ENCODE results near the gene ABCG8. TPM values are rescaled to one million over a fixed set of nuclear protein-coding genes. Genes with fewer than 3 reads are reported as not detected.

ABCG8 gene
- total and polyA plus RNA-seq, 2 donors = 0.01 TPM; not detected in 1

DNA sequence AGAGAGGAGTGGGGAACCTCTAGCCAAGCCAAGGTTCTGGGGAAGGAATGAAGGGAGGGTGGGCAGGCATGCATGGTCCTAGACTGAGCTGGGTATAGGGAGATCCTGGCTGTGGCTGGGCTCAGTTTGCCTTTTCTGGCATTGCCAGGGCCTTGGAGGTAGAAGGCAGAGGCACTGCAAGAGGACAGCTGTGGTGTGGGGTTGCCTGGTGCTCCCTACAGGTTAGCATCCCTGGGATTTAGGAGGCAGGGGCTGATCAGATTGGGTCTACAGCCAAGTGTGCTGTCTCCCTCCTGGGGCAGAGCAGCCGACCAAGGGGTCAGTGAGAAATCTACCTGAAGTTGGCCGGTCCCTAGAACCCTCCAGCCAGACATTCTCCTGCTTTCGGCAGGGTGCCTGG is 15.9 kb downstream of the ABCG8 start:
- 86% methylated on average over 3 of the region's 3 CpGs for WGBS
- DNase-seq (ENCODE audit: extremely low spot score) = no peak
- Histone ChIP-seq H3K27ac (ENCODE audit: low read depth) (no peak overlapping the region), H3K4me1 (ENCODE audit: insufficient read depth) (no peaks in the 10 kb centered on the region), H3K4me3 (ENCODE audit: low read depth, low read length) (no peak overlapping the region), H3K36me3 (ENCODE audit: insufficient read depth) (no peaks in the 10 kb centered on the region)

DNA sequence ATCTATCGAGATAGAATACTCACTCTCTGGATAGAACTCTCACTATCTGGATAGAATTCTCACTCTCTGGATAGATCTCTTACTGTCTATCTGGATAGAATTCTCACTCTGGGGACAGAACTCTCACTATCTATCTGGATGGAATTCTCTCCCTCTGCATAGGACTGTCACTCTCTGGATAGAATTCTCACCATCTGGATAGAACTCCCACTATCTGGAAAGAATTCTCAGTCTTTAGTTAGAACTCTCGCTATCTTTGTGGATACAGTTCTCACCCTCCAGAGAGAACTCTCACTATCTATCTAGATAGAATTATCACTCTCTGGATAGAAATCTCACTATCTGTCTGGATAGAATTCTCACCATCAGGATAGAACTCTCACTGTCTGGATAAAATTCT is 16.5 kb downstream of the ABCG8 start:
- no peak overlapping the region for H3K27ac ChIP-seq (ENCODE audit: low read depth)
- DNase-seq (ENCODE audit: extremely low spot score) = no peak
- H3K36me3 ChIP-seq (ENCODE audit: insufficient read depth) = no peaks in the 10 kb centered on the region
- no peak overlapping the region for H3K4me3 ChIP-seq (ENCODE audit: low read depth, low read length)
- 82% methylated on average over 2 of the region's 2 CpGs for WGBS
- no peaks in the 10 kb centered on the region for H3K4me1 ChIP-seq (ENCODE audit: insufficient read depth)

DNA sequence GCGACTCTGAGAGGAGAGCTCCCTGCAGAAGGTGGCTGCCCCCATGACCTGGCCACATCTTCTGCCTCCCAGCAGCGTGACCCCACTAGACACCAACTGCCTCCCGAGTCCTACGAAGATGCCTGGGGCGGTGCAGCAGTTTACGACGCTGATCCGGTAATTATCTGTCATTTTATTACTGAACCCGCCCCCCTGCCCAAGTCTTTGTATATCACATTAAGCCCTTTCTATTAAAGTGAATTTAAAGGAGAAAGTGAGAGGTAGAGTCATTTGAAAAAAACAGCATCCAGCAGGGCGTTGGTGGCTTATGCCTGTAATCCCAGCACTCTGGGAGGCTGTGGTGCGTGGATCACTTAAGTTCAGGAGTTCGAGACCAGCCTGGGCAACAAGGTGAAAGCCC is 33.4 kb downstream of the ABCG8 start:
- Histone ChIP-seq H3K36me3 (ENCODE audit: insufficient read depth) (no peaks in the 10 kb centered on the region), H3K4me1 (ENCODE audit: insufficient read depth) (no peaks in the 10 kb centered on the region), H3K4me3 (ENCODE audit: low read depth, low read length) (no peak overlapping the region), H3K27ac (ENCODE audit: low read depth) (no peak overlapping the region)
- no peak for DNase-seq (ENCODE audit: extremely low spot score)
- 65% methylated on average over 12 of the region's 12 CpGs for WGBS

DNA sequence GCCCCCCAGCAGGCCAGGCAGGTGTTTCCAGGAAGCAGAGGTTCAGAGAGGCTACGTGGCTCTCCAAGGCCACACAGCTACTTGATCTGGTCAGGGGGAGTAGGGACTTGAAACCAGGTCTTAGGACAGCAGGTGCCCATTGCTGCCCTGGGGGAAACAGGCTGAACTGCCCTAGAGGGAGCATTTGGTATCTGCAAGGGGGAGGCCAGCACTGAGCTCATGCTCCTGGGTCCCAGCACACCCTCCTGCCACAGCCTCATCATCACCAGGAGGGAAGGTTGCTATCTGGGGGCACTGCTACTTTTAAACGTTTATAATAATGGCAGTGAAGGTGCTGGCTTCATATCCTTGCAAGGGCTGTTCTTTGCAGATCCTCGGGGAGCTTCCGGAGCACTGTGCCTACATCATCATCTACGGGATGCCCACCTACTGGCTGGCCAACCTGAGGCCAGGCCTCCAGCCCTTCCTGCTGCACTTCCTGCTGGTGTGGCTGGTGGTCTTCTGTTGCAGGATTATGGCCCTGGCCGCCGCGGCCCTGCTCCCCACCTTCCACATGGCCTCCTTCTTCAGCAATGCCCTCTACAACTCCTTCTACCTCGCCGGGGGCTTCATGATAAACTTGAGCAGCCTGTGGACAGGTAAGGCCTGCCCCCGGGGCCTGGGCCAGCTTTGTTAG is 36.1 kb downstream of the ABCG8 start:
- Histone ChIP-seq H3K36me3 (ENCODE audit: insufficient read depth) (no peaks in the 10 kb centered on the region), H3K4me3 (ENCODE audit: low read depth, low read length) (no peak overlapping the region), H3K4me1 (ENCODE audit: insufficient read depth) (no peaks in the 10 kb centered on the region), H3K27ac (ENCODE audit: low read depth) (no peak overlapping the region)
- 83% methylated on average over 11 of the region's 11 CpGs for WGBS
- no peak for DNase-seq (ENCODE audit: extremely low spot score)

DNA sequence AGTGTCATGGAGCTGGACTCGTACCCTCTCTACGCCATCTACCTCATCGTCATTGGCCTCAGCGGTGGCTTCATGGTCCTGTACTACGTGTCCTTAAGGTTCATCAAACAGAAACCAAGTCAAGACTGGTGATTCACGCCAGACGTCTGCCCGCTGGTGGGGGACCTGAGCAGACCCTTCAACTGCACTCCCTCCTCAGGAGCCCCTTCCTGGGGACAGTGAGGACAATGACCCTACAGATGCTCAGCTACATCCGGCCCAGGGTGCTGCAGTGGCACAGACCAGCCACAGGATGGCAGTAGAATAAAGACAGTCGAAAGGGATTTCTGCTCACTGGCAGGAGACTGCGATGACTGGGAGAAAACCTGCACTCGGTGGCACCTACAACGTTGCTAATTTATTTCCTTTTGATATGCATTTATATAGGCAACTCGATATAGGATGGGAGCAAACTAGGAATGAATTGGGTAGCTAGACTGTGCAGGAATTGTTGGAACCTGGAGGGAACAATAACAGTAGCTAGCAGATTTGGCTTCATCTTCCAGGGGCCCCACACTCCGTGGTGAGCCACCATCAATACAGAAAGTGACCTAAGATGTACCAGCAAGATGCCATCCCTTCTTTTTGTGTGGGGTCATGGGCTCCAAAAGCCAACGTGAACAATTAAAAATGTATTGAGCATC is 39.2 kb downstream of the ABCG8 start:
- 37% methylated on average over 16 of the region's 16 CpGs for WGBS
- no peaks in the 10 kb centered on the region for H3K4me1 ChIP-seq (ENCODE audit: insufficient read depth)

DNA sequence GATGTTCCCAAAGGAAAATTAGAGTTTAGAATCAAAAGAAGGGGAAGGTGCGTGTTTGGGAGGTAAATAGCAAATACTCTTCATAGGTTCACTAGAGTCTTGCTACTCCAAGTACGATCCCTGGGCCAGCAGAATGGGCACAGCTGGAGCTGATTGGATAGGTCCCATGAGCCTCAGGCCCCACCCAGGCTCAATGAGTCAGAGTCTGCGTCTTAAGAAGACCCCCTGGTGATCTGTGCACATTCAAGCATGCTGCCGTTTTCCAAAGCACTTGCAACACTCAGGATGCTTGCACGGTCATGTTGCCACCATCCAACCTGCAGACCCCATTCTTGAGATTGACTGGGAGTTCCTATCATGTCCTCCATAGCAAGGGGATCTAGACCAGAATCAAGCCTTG is 40.5 kb downstream of the ABCG8 start:
- 73% methylated on average over 5 of the region's 5 CpGs for WGBS
- DNase-seq (ENCODE audit: extremely low spot score) = no peak
- Histone ChIP-seq H3K36me3 (ENCODE audit: insufficient read depth) (no peaks in the 10 kb centered on the region), H3K27ac (ENCODE audit: low read depth) (no peak overlapping the region), H3K4me1 (ENCODE audit: insufficient read depth) (no peaks in the 10 kb centered on the region), H3K4me3 (ENCODE audit: low read depth, low read length) (no peak overlapping the region)

More for the DNA sequence above, 39.2 kb downstream of the ABCG8 start:
- Histone ChIP-seq H3K36me3 (ENCODE audit: insufficient read depth) (no peaks in the 10 kb centered on the region), H3K4me3 (ENCODE audit: low read depth, low read length) (no peak overlapping the region), H3K27ac (ENCODE audit: low read depth) (no peak overlapping the region)
- no peak for DNase-seq (ENCODE audit: extremely low spot score)

DNA sequence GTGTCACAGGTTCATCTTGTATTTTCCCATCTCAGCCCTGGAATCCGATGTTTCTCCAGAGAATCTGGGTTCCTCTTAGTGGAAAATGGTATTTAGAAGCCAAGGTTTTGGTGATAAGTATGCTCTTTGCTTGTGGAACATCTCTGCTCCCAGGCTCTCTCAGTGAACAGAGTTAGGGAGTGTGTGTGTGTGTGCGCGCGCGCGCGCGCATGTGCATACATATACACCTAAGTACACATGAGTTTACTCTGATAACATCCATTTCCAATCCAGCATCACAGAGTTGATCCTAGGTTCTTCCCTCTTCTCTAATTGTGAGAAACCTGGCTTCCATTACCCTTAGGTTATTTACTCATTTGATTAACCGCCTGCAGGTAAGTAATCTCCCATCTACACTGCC is 41.7 kb downstream of the ABCG8 start:
- no peak overlapping the region for H3K4me3 ChIP-seq (ENCODE audit: low read depth, low read length)
- H3K4me1 ChIP-seq (ENCODE audit: insufficient read depth) = no peaks in the 10 kb centered on the region
- H3K36me3 ChIP-seq (ENCODE audit: insufficient read depth) = no peaks in the 10 kb centered on the region
- H3K27ac ChIP-seq (ENCODE audit: low read depth) = no peak overlapping the region
- 84% methylated on average over 9 of the region's 9 CpGs for WGBS
- DNase-seq (ENCODE audit: extremely low spot score) = no peak

DNA sequence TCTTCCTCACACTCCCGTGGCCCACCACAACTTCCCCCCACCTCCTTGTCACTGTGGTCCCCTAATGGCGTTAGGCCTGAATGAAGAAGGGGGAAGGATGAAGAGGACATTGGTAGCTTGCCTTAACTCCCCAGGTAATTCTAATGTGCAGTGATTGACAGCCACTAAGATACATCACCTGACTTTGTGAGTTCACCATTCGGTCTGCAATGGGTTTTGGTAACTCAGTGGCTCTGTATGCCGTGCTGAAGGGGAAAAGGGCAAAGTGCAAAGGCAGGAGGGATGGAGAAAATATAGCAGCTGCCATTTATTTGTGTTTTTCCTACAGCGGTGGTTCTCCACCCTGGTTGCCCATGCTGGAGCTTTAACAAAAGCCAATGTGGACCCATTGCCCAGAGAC is 42.2 kb downstream of the ABCG8 start:
- no peak overlapping the region for H3K27ac ChIP-seq (ENCODE audit: low read depth)
- DNase-seq (ENCODE audit: extremely low spot score) = no peak
- H3K4me3 ChIP-seq (ENCODE audit: low read depth, low read length) = no peak overlapping the region
- H3K4me1 ChIP-seq (ENCODE audit: insufficient read depth) = no peaks in the 10 kb centered on the region
- no peaks in the 10 kb centered on the region for H3K36me3 ChIP-seq (ENCODE audit: insufficient read depth)
- WGBS = 78% methylated on average over 5 of the region's 5 CpGs

DNA sequence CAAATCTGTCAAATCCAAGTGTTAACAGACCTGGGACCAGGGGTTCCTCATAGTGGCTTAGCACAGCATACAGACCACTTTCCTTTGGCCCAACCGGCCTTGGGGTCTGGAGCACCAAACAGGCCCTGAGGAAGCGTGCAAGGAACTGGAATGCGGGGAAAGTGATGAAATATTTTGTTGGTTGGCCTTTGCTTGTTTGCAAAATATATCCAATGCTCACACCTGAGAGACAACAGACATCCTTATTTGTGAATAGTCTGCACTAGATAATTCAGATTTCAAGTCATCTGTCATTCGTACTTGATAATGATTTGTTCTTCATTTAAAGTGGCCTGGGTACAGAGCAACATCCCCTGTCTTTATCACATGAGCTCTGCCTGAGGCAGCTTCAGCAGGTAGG is 43.5 kb downstream of the ABCG8 start:
- WGBS = 82% methylated on average over 4 of the region's 4 CpGs
- Histone ChIP-seq H3K4me1 (ENCODE audit: insufficient read depth) (no peaks in the 10 kb centered on the region), H3K27ac (ENCODE audit: low read depth) (no peak overlapping the region), H3K4me3 (ENCODE audit: low read depth, low read length) (no peak overlapping the region), H3K36me3 (ENCODE audit: insufficient read depth) (no peaks in the 10 kb centered on the region)
- no peak for DNase-seq (ENCODE audit: extremely low spot score)

DNA sequence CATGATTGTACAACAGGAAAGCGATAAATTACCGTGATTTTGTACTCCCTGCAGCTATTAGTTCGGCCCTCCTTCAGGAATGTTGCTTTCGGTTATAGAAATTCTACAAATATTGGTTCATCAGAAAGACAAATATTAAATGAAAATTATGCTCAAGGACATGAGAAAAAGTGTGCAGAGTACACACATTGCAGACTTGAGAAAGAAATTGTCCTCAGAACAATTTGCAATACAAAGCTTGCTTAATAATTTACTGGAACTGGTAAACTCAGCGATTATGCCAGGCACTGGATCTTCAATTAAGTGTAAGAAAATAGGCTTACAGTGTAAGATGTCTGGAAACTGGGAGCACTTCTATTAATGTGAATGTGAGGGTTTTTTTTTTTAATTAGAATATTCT is 45.9 kb downstream of the ABCG8 start:
- DNase-seq (ENCODE audit: extremely low spot score) = no peak
- WGBS = 89% methylated on average over 5 of the region's 5 CpGs
- Histone ChIP-seq H3K36me3 (ENCODE audit: insufficient read depth) (peaks cover 4% of the 10 kb centered on the region), H3K27ac (ENCODE audit: low read depth) (no peak overlapping the region), H3K4me1 (ENCODE audit: insufficient read depth) (no peaks in the 10 kb centered on the region), H3K4me3 (ENCODE audit: low read depth, low read length) (no peak overlapping the region)

DNA sequence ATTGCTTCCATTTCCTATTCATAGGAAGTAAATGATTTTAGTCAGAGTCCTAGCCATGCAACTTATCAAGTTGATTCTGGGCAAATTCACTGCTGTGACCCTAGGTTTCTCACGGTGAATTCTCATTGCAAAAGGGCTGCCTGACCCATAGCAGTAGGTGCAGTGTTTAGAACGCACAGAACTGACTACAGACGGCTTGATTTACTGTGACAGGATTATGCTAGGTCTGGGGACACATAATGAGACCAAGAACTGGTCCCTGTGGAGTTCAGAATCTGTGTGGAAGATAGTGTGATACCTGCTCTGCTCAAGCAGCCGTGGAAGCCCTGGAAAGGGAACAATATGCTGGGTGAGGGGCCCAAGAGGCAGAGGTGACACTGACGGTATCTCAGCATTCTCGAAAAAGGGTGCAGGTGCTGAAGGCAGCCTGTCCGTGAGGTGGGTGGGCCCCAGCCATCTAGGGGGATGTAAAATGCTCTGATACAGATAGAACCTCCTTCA is 46.4 kb downstream of the ABCG8 start:
- no peak overlapping the region for H3K27ac ChIP-seq (ENCODE audit: low read depth)
- 86% methylated on average over 7 of the region's 7 CpGs for whole genome bisulfite sequencing
- H3K36me3 ChIP-seq (ENCODE audit: insufficient read depth) = peaks cover 4% of the 10 kb centered on the region
- no peak overlapping the region for H3K4me3 ChIP-seq (ENCODE audit: low read depth, low read length)
- DNase-seq (ENCODE audit: extremely low spot score) = no peak
- no peaks in the 10 kb centered on the region for H3K4me1 ChIP-seq (ENCODE audit: insufficient read depth)

DNA sequence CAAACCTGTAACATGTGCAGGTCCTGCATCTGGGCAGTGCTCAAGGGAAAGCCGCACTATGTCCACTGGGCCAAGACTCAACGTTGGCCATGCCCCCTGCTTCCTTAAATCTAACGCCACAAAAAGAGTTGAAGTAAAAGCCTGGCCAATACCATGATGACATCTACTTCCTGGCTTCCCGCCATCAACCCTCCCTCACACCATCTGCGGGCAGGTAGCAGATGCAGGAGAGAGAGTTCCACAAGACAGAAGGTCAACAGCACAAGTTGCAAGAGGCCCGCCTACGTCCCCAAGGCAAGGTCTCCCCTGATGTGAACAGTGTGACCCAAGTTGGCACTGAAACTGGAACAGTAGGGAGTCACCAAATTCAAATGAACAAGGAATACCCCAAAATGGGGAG is 48.4 kb downstream of the ABCG8 start:
- DNase-seq (ENCODE audit: extremely low spot score) = no peak
- H3K4me3 ChIP-seq (ENCODE audit: low read depth, low read length) = no peak overlapping the region
- H3K4me1 ChIP-seq (ENCODE audit: insufficient read depth) = no peaks in the 10 kb centered on the region
- WGBS = 95% methylated on average over 7 of the region's 7 CpGs
- peaks cover 4% of the 10 kb centered on the region for H3K36me3 ChIP-seq (ENCODE audit: insufficient read depth)
- H3K27ac ChIP-seq (ENCODE audit: low read depth) = no peak overlapping the region

DNA sequence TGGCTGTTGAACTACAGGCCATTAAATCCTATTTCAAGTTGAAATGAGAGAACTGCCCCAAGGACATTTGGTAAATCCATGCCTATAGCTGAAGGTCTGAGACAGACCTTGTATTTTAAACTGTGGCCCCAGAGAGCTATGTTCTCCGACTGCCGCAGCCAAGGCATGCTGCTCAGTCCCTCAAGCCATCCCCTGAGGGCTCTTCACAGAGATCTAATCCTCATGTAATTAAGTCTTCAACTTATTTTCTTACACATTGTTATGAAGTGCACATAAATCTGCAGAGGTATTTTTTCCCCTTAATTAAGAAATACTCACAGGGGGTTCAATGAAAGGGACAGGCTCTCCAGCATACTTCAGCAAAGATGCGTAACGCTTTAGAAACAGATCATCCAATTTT is 50.6 kb downstream of the ABCG8 start:
- H3K4me3 ChIP-seq (ENCODE audit: low read depth, low read length) = no peak overlapping the region
- no peak for DNase-seq (ENCODE audit: extremely low spot score)
- no peak overlapping the region for H3K27ac ChIP-seq (ENCODE audit: low read depth)
- 99% methylated on average over 4 of the region's 4 CpGs for WGBS
- H3K4me1 ChIP-seq (ENCODE audit: insufficient read depth) = no peaks in the 10 kb centered on the region
- H3K36me3 ChIP-seq (ENCODE audit: insufficient read depth) = peaks cover 11% of the 10 kb centered on the region

DNA sequence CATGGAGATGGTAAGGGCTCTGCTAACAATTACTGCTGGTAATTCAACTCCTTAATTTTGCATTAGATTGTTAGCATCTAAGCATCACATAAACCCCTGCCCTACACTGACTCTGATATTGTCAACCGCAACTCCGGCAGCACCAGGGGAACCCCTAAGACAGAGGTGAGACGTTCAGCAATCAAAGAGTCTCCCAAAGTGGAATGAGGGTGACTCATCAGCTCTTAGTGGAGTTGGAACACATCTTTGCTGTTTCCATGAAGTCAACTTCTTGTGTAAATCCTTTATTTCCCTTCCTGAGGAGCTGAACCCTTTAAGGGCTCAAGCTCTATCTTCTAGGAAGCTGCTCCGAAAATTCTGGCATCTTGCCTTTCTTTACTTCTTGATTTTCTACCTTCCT is 52.1 kb downstream of the ABCG8 start:
- Histone ChIP-seq H3K27ac (ENCODE audit: low read depth) (no peak overlapping the region), H3K36me3 (ENCODE audit: insufficient read depth) (peaks cover 13% of the 10 kb centered on the region), H3K4me1 (ENCODE audit: insufficient read depth) (no peaks in the 10 kb centered on the region), H3K4me3 (ENCODE audit: low read depth, low read length) (no peak overlapping the region)
- DNase-seq (ENCODE audit: extremely low spot score) = no peak
- WGBS = 76% methylated on average over 4 of the region's 4 CpGs

Data from urinary bladder (tissue), 4 donors.